Inflammatory macrophage treated with lipopolysaccharide for 1 hour (primary cell): ENCODE measurements around the gene QRSL1.
"Not testable (repeated sequence)": the region's sequence is repeated elsewhere in the genome, so short reads cannot be mapped to it uniquely, and the experiment has no call there.

Experiments
- DNase-seq, 2 donors: peaks; one replicate each; pipeline ENCODE4 v3.0.0-alpha.2; 2020 to 2022

The QRSL1 gene

GRCh38 chr6:106626485-106626884 lies 2.9 kb upstream of the QRSL1 start:
- DNase-seq, result no peak

- not testable (repeated sequence) for DNase-seq
Measured at GRCh38 chr6:106627760-106628159, 1.6 kb upstream of the QRSL1 start.

GRCh38 chr6:106628658-106629102 lies 698 bp upstream of the QRSL1 start:
- DNase-seq, result no peak

GRCh38 chr6:106629859-106630163 lies 433 bp downstream of the QRSL1 start:
- DNase-seq, result peak in 1 of 2 donors; percentile 4

GRCh38 chr6:106630366-106630765 lies 988 bp downstream of the QRSL1 start:
- DNase-seq, result no peak

GRCh38 chr6:106631346-106631745 lies 2.0 kb downstream of the QRSL1 start:
- DNase-seq, result no peak

GRCh38 chr6:106634565-106634964 lies 5.2 kb downstream of the QRSL1 start:
- DNase-seq, result no peak

GRCh38 chr6:106637051-106637716 lies 7.8 kb downstream of the QRSL1 start:
- peak; percentile 26 to 29 for DNase-seq

- DNase-seq, result peak; percentile 40 to 48
Measured at GRCh38 chr6:106637717-106638341, 8.5 kb downstream of the QRSL1 start.

- no peak for DNase-seq
Measured at GRCh38 chr6:106639812-106640211, 10.4 kb downstream of the QRSL1 start.

GRCh38 chr6:106642476-106642875 lies 13.1 kb downstream of the QRSL1 start:
- no peak for DNase-seq

- no peak for DNase-seq
Measured at GRCh38 chr6:106643061-106643460, 13.7 kb downstream of the QRSL1 start.

- DNase-seq, result no peak
Measured at GRCh38 chr6:106648651-106649308, 19.4 kb downstream of the QRSL1 start.

- DNase-seq, result no peak
Measured at GRCh38 chr6:106658469-106658868, 29.1 kb downstream of the QRSL1 start.

GRCh38 chr6:106659859-106660258 lies 30.5 kb downstream of the QRSL1 start:
- DNase-seq, result no peak

GRCh38 chr6:106662458-106662857 lies 33.1 kb downstream of the QRSL1 start:
- DNase-seq, result no peak

GRCh38 chr6:106666282-106667021 lies 37.1 kb downstream of the QRSL1 start:
- DNase-seq, result peak in 1 of 2 donors; percentile 1

- DNase-seq, result no peak
Measured at GRCh38 chr6:106667022-106667402, 37.6 kb downstream of the QRSL1 start.

GRCh38 chr6:106670236-106670635 lies 40.9 kb downstream of the QRSL1 start:
- no peak for DNase-seq

GRCh38 chr6:106671651-106672050 lies 42.3 kb downstream of the QRSL1 start:
- no peak for DNase-seq

- no peak for DNase-seq
Measured at GRCh38 chr6:106674541-106675229, 45.3 kb downstream of the QRSL1 start.

GRCh38 chr6:106677282-106677681 lies 47.9 kb downstream of the QRSL1 start:
- no peak for DNase-seq

- DNase-seq, result no peak
Measured at GRCh38 chr6:106684011-106684410, 54.6 kb downstream of the QRSL1 start.
